Choroid plexus epithelial cell (primary cell): Measurements from ENCODE around the gene NFAT5.

Experiments
- DNase-seq: peaks from one replicate; pipeline ENCODE4 v3.0.0-alpha.2; 2010; ENCODE audit warnings: low read depth
- H3K4me3 ChIP-seq: 2 replicates; pipeline ENCODE4 v1.5.1; 2011; ENCODE audit warnings: low read depth, mild to moderate bottlenecking, control low read depth, low read length, moderate library complexity
- CTCF ChIP-seq: conservative IDR thresholded peaks from 2 replicates; pipeline ENCODE4 v1.5.1; 2011; ENCODE audit warnings: low read depth, mild to moderate bottlenecking, control low read depth, inconsistent platforms, low read length, moderate library complexity

Gene NFAT5

GRCh38 chr16:69744363-69745231 lies 178.8 kb downstream of the NFAT5 start:
- no peak for TF ChIP-seq CTCF
- DNase-seq: no peak
- H3K4me3 ChIP-seq: no peak overlapping the region

DNA sequence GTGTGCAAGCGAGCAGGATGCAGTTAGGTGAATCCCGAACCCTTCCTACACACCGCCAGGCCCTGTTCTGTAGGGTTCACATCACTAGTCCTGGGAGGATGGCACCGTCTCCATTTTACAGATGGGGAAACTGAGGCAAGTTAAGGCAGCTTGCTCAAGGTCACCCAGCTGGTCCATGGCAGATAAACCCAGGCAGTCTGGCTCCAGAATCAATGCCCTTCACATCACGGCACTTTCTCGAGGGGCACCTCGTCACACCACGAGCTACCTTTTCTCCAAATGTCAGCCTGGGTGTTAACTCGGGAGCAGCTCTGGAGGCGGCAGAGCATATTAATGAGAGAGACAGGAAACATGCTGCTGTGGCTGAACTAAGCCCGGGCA lies 179.5 kb downstream of the NFAT5 start:
- TF ChIP-seq CTCF: no peak
- DNase-seq: no peak
- H3K4me3 ChIP-seq: no peak overlapping the region

GRCh38 chr16:69745959-69746358 lies 180.2 kb downstream of the NFAT5 start:
- no peak overlapping the region for H3K4me3 ChIP-seq
- TF ChIP-seq CTCF: no peak
- no peak for DNase-seq

- no peak for DNase-seq
- no peak for TF ChIP-seq CTCF
- no peak overlapping the region for H3K4me3 ChIP-seq
Observed at GRCh38 chr16:69747115-69747514, 181.3 kb downstream of the NFAT5 start.

GRCh38 chr16:69748694-69749345 lies 183.1 kb downstream of the NFAT5 start:
- no peak for DNase-seq
- no peak overlapping the region for H3K4me3 ChIP-seq
- TF ChIP-seq CTCF: no peak

DNA sequence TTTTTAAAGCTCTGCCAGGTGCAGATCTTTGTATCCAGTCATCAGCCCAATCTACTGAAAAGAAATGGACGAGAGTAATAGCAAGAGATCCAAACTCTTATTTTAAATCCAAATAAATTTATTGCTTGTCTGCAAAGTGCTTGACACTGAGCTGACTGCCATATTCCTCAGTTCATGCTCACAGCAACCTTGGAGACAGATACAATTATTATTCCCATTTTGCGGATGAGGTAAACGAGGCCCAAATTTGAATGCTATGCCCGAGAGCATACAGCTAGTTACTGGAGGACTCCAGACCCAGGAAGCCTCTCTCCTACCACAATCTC lies 188.3 kb downstream of the NFAT5 start:
- no peak for TF ChIP-seq CTCF
- DNase-seq: no peak
- H3K4me3 ChIP-seq: peak overlapping the region; percentile 92
